B cell (primary cell): ENCODE data around the gene CDK5RAP2. TPM values are rescaled to one million over a fixed set of nuclear protein-coding genes. Genes with fewer than 3 reads are reported as not detected.

Experiments
- ATAC-seq: fragments of 200-7000 bp; cut with Tn5 transposase; one replicate; pipeline ENCODE4 v1.10.0; 2021; ENCODE audit warnings: low read depth, mild to moderate bottlenecking, moderate number of reproducible peaks, moderate library complexity
- CTCF ChIA-PET: fragments of 350-600 bp; sonication (Branson Sonifier 250); formaldehyde crosslinking; loops from one replicate; lab custom pipeline; 2021; ENCODE audit warnings: antibody characterized with exemption, inconsistent platforms; lab: Charles Lee
- POLR2A ChIA-PET: fragments of 350-600 bp; sonication (Branson Sonifier 250); formaldehyde crosslinking; loops from one replicate; lab custom pipeline; 2021; ENCODE audit warnings: antibody characterized with exemption; lab: Charles Lee
- DNase-seq: peaks from one replicate; pipeline ENCODE4 v3.0.0; 2013
- H2AFZ ChIP-seq: 2 replicates; pipeline ENCODE4 v1.6.1; 2012; ENCODE audit warnings: mild to moderate bottlenecking, low read depth, low read length; ENCODE audit not compliant: insufficient read depth, poor library complexity, severe bottlenecking
- H3K27ac ChIP-seq, 2 donors: 1 replicate in 1 of 2; 2 replicates in 1 of 2; pipeline ENCODE4 v1.5.1; 2012 to 2013; ENCODE audit warnings: low read length in 2 of 2, mild to moderate bottlenecking in 2 of 2, moderate library complexity in 1 of 2
- H3K27me3 ChIP-seq, 4 experiments: fragments of 200-600 bp in 1 of 4; sonication (generic) in 1 of 4; replicated peaks in 1 of 4; 1 replicate in 2 of 4; 2 replicates in 2 of 4; pipeline versions ENCODE4 v1.6.1 to v1.7.0; 2013 to 2016; ENCODE audit warnings: low read length in 3 of 4, mild to moderate bottlenecking in 2 of 4, mixed read lengths in 1 of 4, moderate library complexity in 1 of 4; ENCODE audit not compliant: insufficient read depth in 4 of 4, control insufficient read depth in 3 of 4; ENCODE audit errors: control extremely low read depth in 1 of 4
- H3K36me3 ChIP-seq, 2 experiments: replicated peaks in 1 of 2; 1 replicate in 1 of 2; 2 replicates in 1 of 2; pipeline versions ENCODE4 v1.6.1 to v1.7.1; 2013; ENCODE audit warnings: low read length in 1 of 2; ENCODE audit not compliant: insufficient read depth in 2 of 2, control insufficient read depth in 1 of 2; ENCODE audit errors: control extremely low read depth in 1 of 2, extremely low read depth in 1 of 2
- H3K4me1 ChIP-seq, 2 donors: fragments of 200-600 bp in 1 of 2; sonication (generic) in 1 of 2; 1 replicate in 1 of 2; 2 replicates in 1 of 2; pipeline versions ENCODE4 v1.5.1 to v1.6.1; 2013 to 2017; ENCODE audit warnings: low read length in 2 of 2; ENCODE audit not compliant: control insufficient read depth in 2 of 2, insufficient read depth in 2 of 2
- H3K4me2 ChIP-seq: replicated peaks from 2 replicates; pipeline ENCODE3; 2012; ENCODE audit warnings: mild to moderate bottlenecking, low read depth, low read length; ENCODE audit not compliant: poor library complexity, severe bottlenecking
- H3K4me3 ChIP-seq, 5 experiments: fragments of 200-600 bp in 1 of 5; sonication (generic) in 1 of 5; 1 replicate in 3 of 5; 2 replicates in 2 of 5; pipeline versions ENCODE4 v1.5.1 to v1.7.0; 2011 to 2016; ENCODE audit warnings: low read length in 4 of 5, mild to moderate bottlenecking in 4 of 5, low read depth in 2 of 5, control low read depth in 1 of 5, moderate library complexity in 1 of 5; ENCODE audit not compliant: insufficient read depth in 1 of 5; ENCODE audit errors: control extremely low read depth in 1 of 5, extremely low read depth in 1 of 5
- H3K79me2 ChIP-seq: fragments of 200-600 bp; sonication (generic); one replicate; pipeline ENCODE4 v1.6.0; 2016; ENCODE audit warnings: low read length; ENCODE audit not compliant: control insufficient read depth, insufficient read depth
- H3K9ac ChIP-seq: fragments of 200-600 bp; sonication (generic); 2 replicates; pipeline ENCODE4 v1.6.1; 2017; ENCODE audit warnings: mild to moderate bottlenecking, low read length, moderate library complexity
- H3K9me3 ChIP-seq, 3 donors: one replicate each; pipeline versions ENCODE4 v1.6.1 to v1.7.1; 2013; ENCODE audit warnings: low read length in 2 of 3; ENCODE audit not compliant: control insufficient read depth in 2 of 3, insufficient read depth in 1 of 3; ENCODE audit errors: control extremely low read depth in 1 of 3
- H4K20me1 ChIP-seq: 2 replicates; pipeline ENCODE4 v1.6.0; 2012; ENCODE audit warnings: mild to moderate bottlenecking, low read length; ENCODE audit not compliant: insufficient read depth, control insufficient read depth, poor library complexity, severe bottlenecking
- H3K27ac Mint-ChIP-seq: one replicate; pipeline ENCODE4 v1.8.0; 2021; ENCODE audit warnings: mixed read lengths
- H3K27me3 Mint-ChIP-seq: one replicate; pipeline ENCODE4 v1.8.0; 2021; ENCODE audit warnings: mixed read lengths
- H3K4me1 Mint-ChIP-seq: one replicate; pipeline ENCODE4 v1.8.0; 2021; ENCODE audit warnings: mixed read lengths
- H3K4me3 Mint-ChIP-seq: one replicate; pipeline ENCODE4 v1.8.0; 2021; ENCODE audit warnings: mixed read lengths
- H3K9me3 Mint-ChIP-seq: one replicate; pipeline ENCODE4 v1.8.0; 2022; ENCODE audit warnings: mixed read lengths; ENCODE audit not compliant: insufficient read depth
- CTCF ChIP-seq: fragments of 200-600 bp; IDR thresholded peaks from one replicate; pipeline ENCODE4 v1.8.0; 2022; ENCODE audit warnings: antibody characterized with exemption, mild to moderate bottlenecking
- EZH2 ChIP-seq: IDR thresholded peaks from 2 replicates; pipeline ENCODE4 v1.6.1; 2012; ENCODE audit warnings: borderline replicate concordance, low read depth, mild to moderate bottlenecking, moderate library complexity, low read length; ENCODE audit not compliant: insufficient read depth, poor library complexity, severe bottlenecking
- WGBS: methylation state at CpG from one replicate; pipeline ENCODE4 v1.1.5; 2013; ENCODE audit warnings: missing lambda C conversion rate; ENCODE audit not compliant: insufficient coverage; 5-methylcytosine and 5-hydroxymethylcytosine counted together
- intact Hi-C: fragments of 100-400 bp; cut with micrococcal nuclease; formaldehyde crosslinking; loops from one replicate; pipeline ENCODE4 v1.10.0; 2022
- polyA plus RNA-seq: library from polyadenylated mRNA; depleted of rRNA; stranded (reverse); fragments of >200 nt; gene quantifications from 2 replicates; pipeline ENCODE4 v1.2.3, GENCODE V29; 2012
- total RNA-seq, 2 donors: library from RNA; stranded (reverse); fragments of 120-200 nt in 1 of 2; gene quantifications; 1 replicate in 1 of 2; 2 replicates in 1 of 2; pipeline versions ENCODE4 v1.2.3 to v1.2.4, GENCODE V29; 2013 to 2022

The CDK5RAP2 gene
- total and polyA plus RNA-seq, 2 donors (not counting 1 experiment from before 2014, with no cell fraction given), result 31.3 to 122 TPM

GRCh38 chr9:120486347-120486746 is 93.6 kb downstream of the CDK5RAP2 start:
- H3K79me2 ChIP-seq, result no peaks in the 10 kb centered on the region
- peaks cover 0 to 4% of the 10 kb centered on the region in 2 donors for H3K4me1 ChIP-seq
- H4K20me1 ChIP-seq, result no peaks in the 10 kb centered on the region
- no peak overlapping the region for H2AFZ ChIP-seq
- Mint-ChIP-seq H3K4me3 (no peak overlapping the region), H3K27me3 (no peaks in the 10 kb centered on the region), H3K4me1 (peaks cover 6% of the 10 kb centered on the region), H3K9me3 (no peaks in the 10 kb centered on the region), H3K27ac (no peak overlapping the region)
- no peaks in the 10 kb centered on the region for H3K9me3 ChIP-seq
- H3K27me3 ChIP-seq, result no peaks in the 10 kb centered on the region
- no peak overlapping the region for H3K4me2 ChIP-seq
- POLR2A ChIA-PET, result no interaction called here
- WGBS, result 100% methylated on average over 2 of the region's 4 CpGs
- peaks cover 0 to 54% of the 10 kb centered on the region in 2 experiments for H3K36me3 ChIP-seq
- DNase-seq (no peak), ATAC-seq (no peak)
- CTCF ChIA-PET, result no interaction called here
- no peak overlapping the region for H3K9ac ChIP-seq
- intact Hi-C loops, result no loop called here
- TF ChIP-seq CTCF, result no peak
- no peak for TF ChIP-seq EZH2
- no peak overlapping the region for H3K27ac ChIP-seq
- H3K4me3 ChIP-seq, result no peak overlapping the region

DNA sequence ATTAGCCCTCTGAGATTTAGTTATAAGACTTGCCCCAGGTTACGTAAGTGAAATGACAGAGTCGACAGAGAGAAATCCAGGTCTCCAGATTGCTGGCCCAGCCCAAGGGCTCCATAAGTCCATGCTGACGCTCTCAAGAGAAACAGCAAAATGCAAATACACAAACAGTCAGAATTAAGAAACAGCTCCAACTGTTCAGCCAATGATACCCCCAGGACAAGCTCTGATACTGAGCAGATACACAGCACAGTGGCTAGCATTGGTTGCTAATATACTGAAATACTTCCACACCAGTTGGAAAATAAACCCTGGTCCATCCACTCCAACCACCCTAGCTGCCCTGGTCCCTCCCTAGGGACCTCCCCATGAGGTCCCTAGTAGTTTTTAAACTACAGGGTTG is 94.2 kb downstream of the CDK5RAP2 start:
- DNase-seq (no peak), ATAC-seq (no peak)
- Mint-ChIP-seq H3K4me1 (peaks cover 2% of the 10 kb centered on the region), H3K27me3 (no peaks in the 10 kb centered on the region), H3K27ac (no peak overlapping the region), H3K9me3 (no peaks in the 10 kb centered on the region), H3K4me3 (no peak overlapping the region)
- no peak overlapping the region for H3K9ac ChIP-seq
- H3K4me2 ChIP-seq, result no peak overlapping the region
- H3K4me1 ChIP-seq, result peaks cover 0 to under 1% of the 10 kb centered on the region in 2 donors
- H3K79me2 ChIP-seq, result no peaks in the 10 kb centered on the region
- no peak overlapping the region for H3K4me3 ChIP-seq
- H2AFZ ChIP-seq, result no peak overlapping the region
- POLR2A ChIA-PET, result no interaction called here
- H4K20me1 ChIP-seq, result no peaks in the 10 kb centered on the region
- peaks cover 0 to 53% of the 10 kb centered on the region in 2 experiments for H3K36me3 ChIP-seq
- CTCF ChIA-PET, result no interaction called here
- no peak for TF ChIP-seq CTCF
- no peak for TF ChIP-seq EZH2
- H3K27ac ChIP-seq, result no peak overlapping the region
- intact Hi-C loops, result no loop called here
- 100% methylated on average over 3 of the region's 3 CpGs for WGBS
- no peaks in the 10 kb centered on the region for H3K27me3 ChIP-seq
- no peaks in the 10 kb centered on the region for H3K9me3 ChIP-seq
